NCI-H524 (cell line): ENCODE data around the gene EFL1.

Source experiments
- DNase-seq, 2 experiments: peaks; one replicate each; lab custom pipeline; 2025; lab: John Stamatoyannopoulos, UW

Gene EFL1

DNA sequence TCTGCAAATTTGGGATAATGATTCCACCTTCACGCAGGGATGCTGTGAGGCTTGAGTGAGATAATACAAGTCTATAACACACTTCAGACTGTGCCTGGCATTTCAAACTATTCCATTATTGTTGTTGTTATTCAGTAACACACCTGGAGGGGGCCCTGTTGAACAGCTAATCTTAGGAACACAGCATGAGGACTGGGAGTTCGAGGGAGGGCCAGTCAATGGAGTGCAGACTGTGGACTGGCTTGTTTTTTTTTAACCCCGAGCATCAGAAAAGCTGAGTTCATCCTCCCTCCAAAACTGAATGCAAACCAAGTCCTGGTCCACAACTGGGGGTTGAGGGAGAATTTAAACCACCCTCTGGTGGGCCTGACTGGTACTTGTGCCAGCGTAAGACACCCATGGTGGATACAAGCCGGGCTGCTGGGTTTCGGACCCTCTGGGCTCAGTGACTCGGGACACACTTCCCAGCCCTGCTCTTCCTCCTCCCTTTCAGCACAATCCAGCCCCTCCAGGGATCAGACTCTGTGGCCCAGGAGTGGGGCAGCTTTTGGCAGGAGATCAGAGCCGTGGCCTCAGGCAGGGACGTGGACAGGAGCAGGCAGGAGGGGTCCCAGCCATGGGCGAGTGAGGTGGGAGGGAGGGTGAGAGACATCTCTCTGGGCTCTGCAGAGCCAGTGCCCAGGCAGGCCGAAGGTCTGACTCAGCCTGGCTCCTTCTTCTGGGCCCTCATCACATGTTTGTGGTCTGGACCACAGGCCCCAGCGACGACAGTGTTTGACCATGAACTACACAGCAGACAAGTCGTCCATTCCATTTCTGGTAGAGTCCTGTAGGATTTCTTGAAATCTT, 180.4 kb downstream of the EFL1 start:
- DNase-seq: no peak

DNA sequence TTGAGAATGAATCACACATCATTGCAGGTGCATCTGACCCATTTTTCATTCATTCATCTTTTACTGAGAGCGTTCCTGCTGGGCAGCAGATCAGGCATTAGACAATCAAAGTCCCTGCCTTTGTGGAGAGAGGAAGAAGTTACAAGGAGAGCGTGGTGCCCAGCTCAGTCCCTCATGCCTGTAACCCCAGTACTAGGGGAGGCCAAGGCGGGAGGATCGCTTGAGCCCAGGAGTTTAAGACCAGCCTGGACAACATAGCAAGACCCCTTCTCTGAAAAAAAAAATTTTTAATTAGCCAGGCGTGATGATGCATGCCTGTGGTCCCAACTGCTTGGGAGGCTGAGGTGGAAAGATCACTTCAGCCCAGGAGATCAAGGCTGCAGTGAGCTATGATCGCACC, 181.8 kb downstream of the EFL1 start:
- DNase-seq: no peak
